SU-DHL-6 (cell line): Measurements from ENCODE around the gene FHAD1.

Experiments
- H2AFZ ChIP-seq: fragments of 200-600 bp; sonication (generic); 2 replicates; pipeline ENCODE4 v1.6.1; 2014; ENCODE audit warnings: low read depth, mild to moderate bottlenecking, moderate library complexity, mixed read lengths, antibody characterized with exemption, low read length; ENCODE audit not compliant: severe bottlenecking
- H3F3A ChIP-seq: fragments of 200-600 bp; shearing (Covaris generic); 2 replicates; pipeline ENCODE4 v1.6.0; 2016; ENCODE audit warnings: antibody characterized with exemption, mild to moderate bottlenecking; ENCODE audit not compliant: insufficient read depth
- H3K27ac ChIP-seq: fragments of 200-600 bp; sonication (generic); 2 replicates; pipeline ENCODE4 v1.5.1; 2016; ENCODE audit warnings: low read depth, mild to moderate bottlenecking, low read length, moderate library complexity, mixed read lengths
- H3K27me3 ChIP-seq: fragments of 200-600 bp; sonication (generic), shearing (Covaris generic); 2 replicates; pipeline ENCODE4 v1.6.0; 2014; ENCODE audit warnings: mild to moderate bottlenecking, low read length
- H3K36me3 ChIP-seq: fragments of 200-600 bp; sonication (generic); 2 replicates; pipeline ENCODE4 v1.6.1; 2014; ENCODE audit warnings: mild to moderate bottlenecking, low read length, mixed read lengths
- H3K4me2 ChIP-seq: fragments of 300-600, 200-600 bp; shearing (Covaris generic), sonication (generic); 2 replicates; pipeline ENCODE4 v1.6.0; 2014; ENCODE audit warnings: low read length, low read depth, mild to moderate bottlenecking; ENCODE audit not compliant: poor library complexity, severe bottlenecking
- H3K4me3 ChIP-seq: fragments of 200-600 bp; sonication (generic); 2 replicates; pipeline ENCODE4 v1.5.1; 2014; ENCODE audit warnings: antibody characterized with exemption, low read length, mild to moderate bottlenecking, mixed read lengths; ENCODE audit not compliant: insufficient read depth, poor library complexity, severe bottlenecking
- H3K79me2 ChIP-seq: fragments of 200-600 bp; sonication (generic); 2 replicates; pipeline ENCODE4 v1.6.1; 2014; ENCODE audit warnings: mild to moderate bottlenecking, low read length, moderate library complexity; ENCODE audit not compliant: insufficient read depth
- H3K9ac ChIP-seq: fragments of 200-600 bp; sonication (generic); 2 replicates; pipeline ENCODE4 v1.7.0; 2014; ENCODE audit warnings: mild to moderate bottlenecking, low read length
- H3K9me2 ChIP-seq: fragments of 200-600 bp; sonication (generic); replicated peaks from 2 replicates; pipeline ENCODE4 v1.6.1; 2014; ENCODE audit warnings: low read length; ENCODE audit not compliant: insufficient read depth
- H3K9me3 ChIP-seq: fragments of 200-600 bp; sonication (generic); 2 replicates; pipeline ENCODE4 v1.6.1; 2014; ENCODE audit warnings: low read length, mixed read lengths; ENCODE audit not compliant: insufficient read depth
- H4K20me1 ChIP-seq: fragments of 200-600 bp; sonication (generic); 2 replicates; pipeline ENCODE4 v1.6.1; 2014; ENCODE audit warnings: low read depth, mild to moderate bottlenecking, antibody characterized with exemption, low read length, moderate library complexity, mixed read lengths
- CTCF ChIP-seq: fragments of 200-600 bp; sonication (generic); IDR thresholded peaks from one replicate; pipeline ENCODE4 v1.5.1; 2017; ENCODE audit warnings: antibody characterized with exemption, mild to moderate bottlenecking, low read length, moderate library complexity; ENCODE audit not compliant: insufficient read depth, poor library complexity, severe bottlenecking
- EZH2phosphoT487 ChIP-seq: fragments of 200-600 bp; sonication (generic), shearing (Covaris generic); conservative IDR thresholded peaks from 2 replicates; pipeline ENCODE4 v1.6.1; 2018; ENCODE audit warnings: mild to moderate bottlenecking, antibody characterized with exemption, low read length, moderate library complexity, mixed read lengths

FHAD1 gene

DNA sequence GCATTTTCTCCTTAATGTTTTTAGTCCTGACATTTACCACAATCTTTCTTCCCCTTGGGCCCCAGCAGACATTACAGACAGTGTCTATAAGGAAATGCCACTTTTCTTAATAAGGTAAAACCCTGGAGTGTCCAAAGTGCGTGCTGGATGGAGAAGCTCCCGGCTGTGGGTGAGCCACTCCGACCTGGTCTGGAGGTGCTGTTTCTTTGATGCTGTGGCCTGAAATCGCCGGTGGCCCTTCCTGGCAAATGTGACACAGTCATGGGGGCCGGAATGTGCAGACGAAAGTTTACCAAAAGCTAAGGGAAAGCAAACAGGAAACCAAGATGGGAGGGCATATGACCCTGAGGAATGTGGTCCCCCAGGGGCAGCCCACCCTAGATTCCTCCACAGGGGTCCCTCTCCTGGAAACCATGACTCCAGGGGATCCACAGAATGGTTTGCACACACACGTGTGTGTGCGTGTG lies 77.9 kb downstream of the FHAD1 start:
- H3K27me3 ChIP-seq: no peaks in the 10 kb centered on the region
- no peak overlapping the region for H2AFZ ChIP-seq
- H3K4me2 ChIP-seq: no peak overlapping the region
- H4K20me1 ChIP-seq: no peaks in the 10 kb centered on the region
- no peaks in the 10 kb centered on the region for H3F3A ChIP-seq
- no peaks in the 10 kb centered on the region for H3K9me2 ChIP-seq
- TF ChIP-seq EZH2phosphoT487 (no peak), CTCF (no peak)
- no peaks in the 10 kb centered on the region for H3K79me2 ChIP-seq
- no peak overlapping the region for H3K27ac ChIP-seq
- H3K9ac ChIP-seq: no peak overlapping the region
- no peaks in the 10 kb centered on the region for H3K36me3 ChIP-seq
- H3K4me3 ChIP-seq: no peak overlapping the region
- H3K9me3 ChIP-seq: no peaks in the 10 kb centered on the region; the same call in 1 of the 2 replicates

GRCh38 chr1:15325375-15326085 lies 78.5 kb downstream of the FHAD1 start:
- H3F3A ChIP-seq: no peaks in the 10 kb centered on the region
- H2AFZ ChIP-seq: no peak overlapping the region
- H3K27me3 ChIP-seq: no peaks in the 10 kb centered on the region
- no peak overlapping the region for H3K9ac ChIP-seq
- H3K9me2 ChIP-seq: no peaks in the 10 kb centered on the region
- H3K4me2 ChIP-seq: no peak overlapping the region
- no peak overlapping the region for H3K4me3 ChIP-seq
- TF ChIP-seq CTCF: no peak
- TF ChIP-seq EZH2phosphoT487: no peak
- no peaks in the 10 kb centered on the region for H3K79me2 ChIP-seq
- no peaks in the 10 kb centered on the region; the same call in 1 of the 2 replicates for H3K9me3 ChIP-seq
- H4K20me1 ChIP-seq: no peaks in the 10 kb centered on the region
- H3K36me3 ChIP-seq: no peaks in the 10 kb centered on the region
- H3K27ac ChIP-seq: no peak overlapping the region

GRCh38 chr1:15326691-15327588 lies 79.9 kb downstream of the FHAD1 start:
- no peaks in the 10 kb centered on the region for H3F3A ChIP-seq
- no peak overlapping the region for H3K27ac ChIP-seq
- no peaks in the 10 kb centered on the region for H3K27me3 ChIP-seq
- no peak overlapping the region for H3K9ac ChIP-seq
- H3K4me2 ChIP-seq: no peak overlapping the region
- TF ChIP-seq CTCF (no peak), EZH2phosphoT487 (no peak)
- H3K9me3 ChIP-seq: no peaks in the 10 kb centered on the region
- no peak overlapping the region for H3K4me3 ChIP-seq
- H3K79me2 ChIP-seq: no peaks in the 10 kb centered on the region
- H4K20me1 ChIP-seq: no peaks in the 10 kb centered on the region
- H3K9me2 ChIP-seq: no peaks in the 10 kb centered on the region
- no peak overlapping the region for H2AFZ ChIP-seq
- no peaks in the 10 kb centered on the region for H3K36me3 ChIP-seq
